SK-N-SH (cell line): ENCODE data around the gene SNTG2. TPM values are rescaled to one million over a fixed set of nuclear protein-coding genes. Genes with fewer than 3 reads are reported as not detected.

Source experiments
- CTCF ChIA-PET: fragments of 300-600, 350-600 bp; formaldehyde crosslinking; extraction: SDS; loops from one replicate; lab custom pipeline; 2021; lab: Yijun Ruan, JAX
- POLR2A ChIA-PET: fragments of 350-600 bp; sonication (Branson Sonifier 250); formaldehyde crosslinking; extraction: SDS; loops from one replicate; lab custom pipeline; 2020; ENCODE audit warnings: antibody characterized with exemption, inconsistent platforms; lab: Yijun Ruan, JAX
- DNase-seq: peaks from one replicate; pipeline ENCODE4 v3.0.0; 2012
- H2AFZ ChIP-seq: fragments of 200-600 bp; sonication (generic); 2 replicates; pipeline ENCODE4 v1.8.1; 2016; ENCODE audit warnings: antibody characterized with exemption, mild to moderate bottlenecking, low read depth
- H3F3A ChIP-seq: fragments of 200-600 bp; sonication (generic); replicated peaks from 2 replicates; pipeline ENCODE3; 2016; ENCODE audit warnings: antibody characterized with exemption, mild to moderate bottlenecking; ENCODE audit not compliant: insufficient read depth
- H3K27ac ChIP-seq, 2 experiments: fragments of 200-500 bp in 1 of 2; fragments of 200-600 bp in 1 of 2; sonication (Bioruptor generic) in 1 of 2; sonication (generic), shearing (Covaris generic) in 1 of 2; 2 replicates each; pipeline versions ENCODE4 v1.5.1 to v1.6.1; 2014 to 2016; ENCODE audit warnings: low read depth in 2 of 2, inconsistent platforms in 1 of 2, low read length in 1 of 2, mild to moderate bottlenecking in 1 of 2, mixed read lengths in 1 of 2
- H3K27me3 ChIP-seq: fragments of 200-600 bp; sonication (generic), shearing (Covaris generic); 2 replicates; pipeline ENCODE4 v1.6.1; 2016; ENCODE audit warnings: mixed run types; ENCODE audit not compliant: insufficient read depth
- H3K36me3 ChIP-seq, 2 experiments: fragments of 200-500 bp in 1 of 2; fragments of 200-600 bp in 1 of 2; sonication (Bioruptor generic) in 1 of 2; sonication (generic) in 1 of 2; replicated peaks in 1 of 2; 2 replicates each; pipeline versions ENCODE3 to v1.5.1; 2014 to 2016; ENCODE audit warnings: low read length in 1 of 2, mild to moderate bottlenecking in 1 of 2; ENCODE audit not compliant: insufficient read depth in 2 of 2, control insufficient read depth in 1 of 2
- H3K4me1 ChIP-seq, 2 experiments: fragments of 200-500 bp in 1 of 2; fragments of 200-600 bp in 1 of 2; sonication (Bioruptor generic) in 1 of 2; sonication (generic), shearing (Covaris generic) in 1 of 2; 2 replicates each; pipeline versions ENCODE4 v1.5.1 to v1.6.1; 2014 to 2016; ENCODE audit warnings: low read depth in 1 of 2, low read length in 1 of 2, mixed run types in 1 of 2; ENCODE audit not compliant: insufficient read depth in 2 of 2, control insufficient read depth in 1 of 2
- H3K4me2 ChIP-seq: fragments of 200-600 bp; sonication (generic), shearing (Covaris generic); 2 replicates; pipeline ENCODE4 v1.6.1; 2017; ENCODE audit warnings: mixed run types
- H3K4me3 ChIP-seq, 2 experiments: fragments of 200-500 bp in 1 of 2; fragments of 200-600 bp in 1 of 2; sonication (Bioruptor generic) in 1 of 2; sonication (generic), shearing (Covaris generic) in 1 of 2; 2 replicates each; pipeline versions ENCODE4 v1.5.1 to v1.8.1; 2014 to 2016; ENCODE audit warnings: low read depth in 2 of 2, inconsistent platforms in 1 of 2, low read length in 1 of 2, mild to moderate bottlenecking in 1 of 2, mixed read lengths in 1 of 2, moderate library complexity in 1 of 2
- H3K79me2 ChIP-seq: fragments of 200-600 bp; sonication (generic); 2 replicates; pipeline ENCODE4 v1.8.1; 2017; ENCODE audit warnings: mild to moderate bottlenecking; ENCODE audit not compliant: insufficient read depth
- H3K9ac ChIP-seq: fragments of 200-600 bp; sonication (generic); 2 replicates; pipeline ENCODE4 v1.6.1; 2017; ENCODE audit warnings: mixed run types
- H3K9me2 ChIP-seq: fragments of 200-600 bp; sonication (generic); 2 replicates; pipeline ENCODE4 v1.6.1; 2017; ENCODE audit warnings: mixed run types
- H3K9me3 ChIP-seq: fragments of 200-600 bp; sonication (generic); 2 replicates; pipeline ENCODE4 v1.6.1; 2017; ENCODE audit warnings: mixed run types, mild to moderate bottlenecking, moderate library complexity
- H4K20me1 ChIP-seq: fragments of 200-600 bp; sonication (generic); 2 replicates; pipeline ENCODE4 v1.6.1; 2017; ENCODE audit warnings: mild to moderate bottlenecking, mixed run types; ENCODE audit not compliant: insufficient read depth
- EP300 ChIP-seq, 2 experiments: IDR thresholded peaks; 2 replicates each; pipeline versions ENCODE4 v1.4.0 to v1.6.1; 2012; ENCODE audit warnings: borderline replicate concordance in 1 of 2, low read depth in 1 of 2, low read length in 1 of 2
- NFIC ChIP-seq: IDR thresholded peaks from 2 replicates; pipeline ENCODE4 v1.4.0; 2012; ENCODE audit warnings: borderline replicate concordance
- POLR2AphosphoS5 ChIP-seq: IDR thresholded peaks from 2 replicates; pipeline ENCODE4 v1.6.1; 2012; ENCODE audit warnings: low read depth, low read length
- SIN3A ChIP-seq: IDR thresholded peaks from 2 replicates; pipeline ENCODE4 v1.6.1; 2012; ENCODE audit warnings: low read depth, mild to moderate bottlenecking, low read length, moderate library complexity, borderline replicate concordance
- TAF1 ChIP-seq: IDR thresholded peaks from 2 replicates; pipeline ENCODE4 v1.6.1; 2012; ENCODE audit warnings: low read depth, mild to moderate bottlenecking, low read length, moderate library complexity, borderline replicate concordance
- WGBS: methylation state at CpG from one replicate; pipeline ENCODE4 v1.1.6; 2017; ENCODE audit warnings: low lambda C conversion rate; 5-methylcytosine and 5-hydroxymethylcytosine counted together
- polyA plus RNA-seq, 3 experiments: library from polyadenylated mRNA; depleted of rRNA; stranded (reverse); fragments of >200 nt; gene quantifications; 2 replicates each; pipeline ENCODE4 v1.2.3, GENCODE V29; 2012
- TF ChIP-seq, protein P1 (sequence below): IDR thresholded peaks from 2 replicates; pipeline ENCODE4 v1.6.1; 2012; ENCODE audit warnings: mild to moderate bottlenecking, low read depth, low read length, moderate library complexity

SNTG2 gene
- polyA plus RNA-seq, 1 of the 3 experiments (the other 2 are of a cell fraction): not detected

DNA sequence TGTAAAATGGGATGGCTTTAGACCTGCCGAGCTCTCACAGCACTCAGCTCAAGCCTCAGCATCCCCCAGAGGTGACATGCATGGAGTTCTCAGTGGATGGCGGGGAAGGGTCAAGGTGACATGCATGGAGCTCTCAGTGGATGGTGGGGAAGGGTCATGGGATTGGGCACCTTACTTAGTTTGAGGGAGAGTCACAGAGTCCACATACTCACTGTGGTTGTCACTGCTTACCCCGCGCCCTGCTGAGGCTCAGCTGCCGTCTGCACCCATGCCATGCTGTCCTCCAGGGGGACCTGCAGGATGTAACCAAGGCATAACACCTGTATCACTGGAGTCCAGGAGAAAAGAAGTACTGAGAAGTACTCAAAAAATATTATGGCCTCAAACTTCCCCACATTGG lies 350.4 kb downstream of the SNTG2 start:
- DNase-seq: no peak
- no peak overlapping the region for H3K4me2 ChIP-seq
- no peaks in the 10 kb centered on the region for H3K79me2 ChIP-seq
- H3F3A ChIP-seq: no peaks in the 10 kb centered on the region
- no peak overlapping the region for H3K4me3 ChIP-seq
- ChIA-PET CTCF (interaction anchor here (1.2 kb wide), 1 partner anchor 450 kb away, joined by 3 read pairs; no protein-coding TSS in a partner anchor), POLR2A (no interaction called here)
- no peaks in the 10 kb centered on the region for H3K27me3 ChIP-seq
- WGBS: 53% methylated on average over 5 of the region's 5 CpGs
- H4K20me1 ChIP-seq: no peaks in the 10 kb centered on the region
- H3K4me1 ChIP-seq: no peaks in the 10 kb centered on the region
- no peaks in the 10 kb centered on the region for H3K9me3 ChIP-seq
- no peaks in the 10 kb centered on the region for H3K36me3 ChIP-seq
- TF ChIP-seq, protein P1, sequence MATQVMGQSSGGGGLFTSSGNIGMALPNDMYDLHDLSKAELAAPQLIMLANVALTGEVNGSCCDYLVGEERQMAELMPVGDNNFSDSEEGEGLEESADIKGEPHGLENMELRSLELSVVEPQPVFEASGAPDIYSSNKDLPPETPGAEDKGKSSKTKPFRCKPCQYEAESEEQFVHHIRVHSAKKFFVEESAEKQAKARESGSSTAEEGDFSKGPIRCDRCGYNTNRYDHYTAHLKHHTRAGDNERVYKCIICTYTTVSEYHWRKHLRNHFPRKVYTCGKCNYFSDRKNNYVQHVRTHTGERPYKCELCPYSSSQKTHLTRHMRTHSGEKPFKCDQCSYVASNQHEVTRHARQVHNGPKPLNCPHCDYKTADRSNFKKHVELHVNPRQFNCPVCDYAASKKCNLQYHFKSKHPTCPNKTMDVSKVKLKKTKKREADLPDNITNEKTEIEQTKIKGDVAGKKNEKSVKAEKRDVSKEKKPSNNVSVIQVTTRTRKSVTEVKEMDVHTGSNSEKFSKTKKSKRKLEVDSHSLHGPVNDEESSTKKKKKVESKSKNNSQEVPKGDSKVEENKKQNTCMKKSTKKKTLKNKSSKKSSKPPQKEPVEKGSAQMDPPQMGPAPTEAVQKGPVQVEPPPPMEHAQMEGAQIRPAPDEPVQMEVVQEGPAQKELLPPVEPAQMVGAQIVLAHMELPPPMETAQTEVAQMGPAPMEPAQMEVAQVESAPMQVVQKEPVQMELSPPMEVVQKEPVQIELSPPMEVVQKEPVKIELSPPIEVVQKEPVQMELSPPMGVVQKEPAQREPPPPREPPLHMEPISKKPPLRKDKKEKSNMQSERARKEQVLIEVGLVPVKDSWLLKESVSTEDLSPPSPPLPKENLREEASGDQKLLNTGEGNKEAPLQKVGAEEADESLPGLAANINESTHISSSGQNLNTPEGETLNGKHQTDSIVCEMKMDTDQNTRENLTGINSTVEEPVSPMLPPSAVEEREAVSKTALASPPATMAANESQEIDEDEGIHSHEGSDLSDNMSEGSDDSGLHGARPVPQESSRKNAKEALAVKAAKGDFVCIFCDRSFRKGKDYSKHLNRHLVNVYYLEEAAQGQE: no peak
- no peaks in the 10 kb centered on the region for H3K9me2 ChIP-seq
- no peak overlapping the region for H2AFZ ChIP-seq
- H3K9ac ChIP-seq: no peak overlapping the region
- H3K27ac ChIP-seq: no peak overlapping the region

DNA sequence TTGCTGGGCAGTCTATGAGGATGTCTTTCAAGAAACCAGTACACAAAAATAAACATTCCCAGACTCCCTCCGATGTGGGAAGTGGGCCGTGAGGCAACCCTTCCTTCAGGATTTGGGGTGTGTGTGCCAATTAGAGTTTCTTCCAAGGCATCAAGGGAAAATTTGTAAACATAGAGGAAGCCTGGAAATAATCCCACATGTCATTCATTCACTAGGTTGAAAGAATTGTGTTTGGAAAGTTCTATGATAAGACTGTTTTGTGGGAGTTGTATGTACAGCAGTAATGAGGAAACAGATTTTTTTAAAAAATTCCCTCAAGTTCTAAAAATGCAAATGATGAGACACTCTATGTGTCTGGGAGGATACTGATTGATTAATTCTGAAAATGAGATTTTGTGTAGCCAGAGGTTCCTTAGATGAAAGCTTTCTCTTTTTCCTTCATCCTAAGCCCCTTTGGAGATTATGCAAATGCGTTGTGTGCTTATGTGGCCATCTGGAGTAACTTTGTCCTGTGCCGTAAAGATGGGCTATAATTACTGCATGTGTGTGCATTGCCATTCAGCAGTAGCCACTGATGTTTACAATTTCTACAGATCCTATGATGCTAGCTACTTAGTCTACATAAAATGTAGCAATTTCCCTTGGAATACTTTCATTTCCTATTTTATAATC lies 354.8 kb downstream of the SNTG2 start:
- Histone ChIP-seq H2AFZ (no peak overlapping the region), H3K4me1 (no peaks in the 10 kb centered on the region), H3K4me2 (no peak overlapping the region), H4K20me1 (no peaks in the 10 kb centered on the region), H3K36me3 (no peaks in the 10 kb centered on the region), H3K9me2 (no peaks in the 10 kb centered on the region), H3K9me3 (no peaks in the 10 kb centered on the region), H3K9ac (no peak overlapping the region), H3K79me2 (no peaks in the 10 kb centered on the region), H3K4me3 (no peak overlapping the region), H3K27me3 (no peaks in the 10 kb centered on the region), H3F3A (no peaks in the 10 kb centered on the region), H3K27ac (no peak overlapping the region)
- ChIA-PET CTCF (interaction anchor here (0.8 to 1.0 kb wide), 2 partner anchors 11 to 150 kb away, joined by 3 to 4 read pairs; no protein-coding TSS in a partner anchor), POLR2A (no interaction called here)
- DNase-seq: no peak
- no peak for TF ChIP-seq EP300 (IDR thresholded peaks at IDR 0.05; ENCODE audit: borderline replicate concordance in 1 of 2, low read depth in 1 of 2, low read length in 1 of 2)
- no peak for TF ChIP-seq TAF1
- TF ChIP-seq NFIC: no peak
- TF ChIP-seq POLR2AphosphoS5: no peak
- no peak for TF ChIP-seq SIN3A
- 45% methylated on average over 4 of the region's 4 CpGs for WGBS
